Esophagus muscularis mucosa (tissue), 4 donors: ENCODE data around the gene ACAA1. TPM values are rescaled to one million over a fixed set of nuclear protein-coding genes. Genes with fewer than 3 reads are reported as not detected.

ENCODE experiments used
- DNase-seq: peaks from one replicate; pipeline ENCODE4 v3.0.0-alpha.2; 2017; ENCODE audit errors: extremely low spot score
- H3K27ac ChIP-seq, 4 donors: fragments of 200-600 bp; sonication (generic); replicated peaks in 1 of 4; 1 replicate in 3 of 4; 2 replicates in 1 of 4; pipeline ENCODE4 v1.5.1; 2016 to 2019; ENCODE audit warnings: mild to moderate bottlenecking in 1 of 4
- H3K27me3 ChIP-seq, 4 donors: fragments of 200-600 bp; sonication (generic); one replicate each; pipeline versions ENCODE4 v1.5.1 to v1.6.0; 2016 to 2019
- H3K36me3 ChIP-seq, 4 donors: fragments of 200-600 bp; sonication (generic); one replicate each; pipeline ENCODE4 v1.5.1; 2016 to 2019
- H3K4me1 ChIP-seq, 4 donors: fragments of 200-600 bp; sonication (generic); one replicate each; pipeline ENCODE4 v1.5.1; 2016 to 2019
- H3K4me3 ChIP-seq, 4 donors: fragments of 200-600 bp; sonication (generic); 1 replicate in 2 of 4; 2 replicates in 2 of 4; pipeline ENCODE4 v1.5.1; 2016 to 2019; ENCODE audit warnings: mild to moderate bottlenecking in 4 of 4, moderate library complexity in 1 of 4
- H3K9me3 ChIP-seq, 4 donors: fragments of 200-600 bp; sonication (generic); 1 replicate in 3 of 4; 2 replicates in 1 of 4; pipeline ENCODE4 v1.5.1; 2016 to 2019
- EP300 ChIP-seq: sonication (generic); formaldehyde crosslinking; IDR thresholded peaks from one replicate; pipeline ENCODE4 v1.6.1; 2017; ENCODE audit warnings: antibody characterized with exemption
- POLR2A ChIP-seq: fragments of 450-650 bp; IDR thresholded peaks from one replicate; pipeline ENCODE4 v1.6.1; 2017; ENCODE audit warnings: antibody characterized with exemption, moderate library complexity, mild to moderate bottlenecking, low read depth
- POLR2AphosphoS5 ChIP-seq, 2 donors: sonication (generic); formaldehyde crosslinking; IDR thresholded peaks; one replicate each; pipeline ENCODE4 v1.6.1; 2017; ENCODE audit warnings: antibody characterized with exemption in 2 of 2
- WGBS: methylation state at CpG from one replicate; pipeline ENCODE4 v1.1.5; 2018; 5-methylcytosine and 5-hydroxymethylcytosine counted together
- intact Hi-C: fragments of 100-400 bp; cut with DNase I; formaldehyde crosslinking; loops from one replicate; pipeline ENCODE4 v1.15.1; 2023
- total RNA-seq, 4 donors: library from RNA; depleted of rRNA; stranded (reverse); fragments of >200 nt; gene quantifications; one replicate each; pipeline versions ENCODE4 v1.1.0 to v1.2.1, GENCODE V29; 2016
- TF ChIP-seq, protein P1 (sequence below), 3 experiments: fragments of 200-600 bp in 2 of 3; fragments of 450-650 bp in 1 of 3; sonication (generic) in 2 of 3; IDR thresholded peaks; one replicate each; pipeline ENCODE4 v1.5.1; 2017 to 2019; ENCODE audit warnings: antibody characterized with exemption in 3 of 3, mild to moderate bottlenecking in 2 of 3, moderate library complexity in 1 of 3

The ACAA1 gene
- total RNA-seq, 4 donors from 2014 or later, result 31.3 to 49.4 (median 39.1) TPM

GRCh38 chr3:38097446-38098375 is 39.2 kb downstream of the ACAA1 start:
- H3K4me3 ChIP-seq, result no peak overlapping the region
- H3K9me3 ChIP-seq, result no peaks in the 10 kb centered on the region
- no peaks in the 10 kb centered on the region for H3K4me1 ChIP-seq
- H3K36me3 ChIP-seq, result no peaks in the 10 kb centered on the region
- H3K27me3 ChIP-seq, result no peaks in the 10 kb centered on the region
- DNase-seq, result no peak
- intact Hi-C loops, result no loop called here
- TF ChIP-seq EP300, result no peak
- 72% methylated on average over 14 of the region's 19 CpGs for WGBS
- H3K27ac ChIP-seq, result no peak overlapping the region

- intact Hi-C loops, result no loop called here
- TF ChIP-seq EP300 (no peak), POLR2AphosphoS5 (IDR thresholded peaks at IDR 0.05) (no peak), POLR2A (no peak)
- TF ChIP-seq, protein P1, sequence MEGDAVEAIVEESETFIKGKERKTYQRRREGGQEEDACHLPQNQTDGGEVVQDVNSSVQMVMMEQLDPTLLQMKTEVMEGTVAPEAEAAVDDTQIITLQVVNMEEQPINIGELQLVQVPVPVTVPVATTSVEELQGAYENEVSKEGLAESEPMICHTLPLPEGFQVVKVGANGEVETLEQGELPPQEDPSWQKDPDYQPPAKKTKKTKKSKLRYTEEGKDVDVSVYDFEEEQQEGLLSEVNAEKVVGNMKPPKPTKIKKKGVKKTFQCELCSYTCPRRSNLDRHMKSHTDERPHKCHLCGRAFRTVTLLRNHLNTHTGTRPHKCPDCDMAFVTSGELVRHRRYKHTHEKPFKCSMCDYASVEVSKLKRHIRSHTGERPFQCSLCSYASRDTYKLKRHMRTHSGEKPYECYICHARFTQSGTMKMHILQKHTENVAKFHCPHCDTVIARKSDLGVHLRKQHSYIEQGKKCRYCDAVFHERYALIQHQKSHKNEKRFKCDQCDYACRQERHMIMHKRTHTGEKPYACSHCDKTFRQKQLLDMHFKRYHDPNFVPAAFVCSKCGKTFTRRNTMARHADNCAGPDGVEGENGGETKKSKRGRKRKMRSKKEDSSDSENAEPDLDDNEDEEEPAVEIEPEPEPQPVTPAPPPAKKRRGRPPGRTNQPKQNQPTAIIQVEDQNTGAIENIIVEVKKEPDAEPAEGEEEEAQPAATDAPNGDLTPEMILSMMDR (IDR thresholded peaks at IDR 0.05), result no peak
- Histone ChIP-seq H3K27me3 (no peaks in the 10 kb centered on the region), H3K4me3 (no peak overlapping the region), H3K9me3 (no peaks in the 10 kb centered on the region), H3K36me3 (no peaks in the 10 kb centered on the region), H3K27ac (no peak overlapping the region), H3K4me1 (no peaks in the 10 kb centered on the region)
- DNase-seq, result no peak
- 84% methylated on average over 5 of the region's 6 CpGs for WGBS
Observed at GRCh38 chr3:38095669-38096483, 41.1 kb downstream of the ACAA1 start.

GRCh38 chr3:38094999-38095398 is 41.9 kb downstream of the ACAA1 start:
- Histone ChIP-seq H3K27ac (no peak overlapping the region), H3K27me3 (no peaks in the 10 kb centered on the region), H3K4me3 (no peak overlapping the region), H3K4me1 (no peaks in the 10 kb centered on the region), H3K9me3 (no peaks in the 10 kb centered on the region), H3K36me3 (no peaks in the 10 kb centered on the region)
- DNase-seq, result no peak
- intact Hi-C loops, result no loop called here
- WGBS, result 90% methylated on average over 3 of the region's 3 CpGs
- TF ChIP-seq POLR2AphosphoS5 (IDR thresholded peaks at IDR 0.05), result no peak
- TF ChIP-seq, protein P1 (IDR thresholded peaks at IDR 0.05), result no peak
- TF ChIP-seq EP300, result no peak
- no peak for TF ChIP-seq POLR2A

GRCh38 chr3:38090453-38090852 is 46.5 kb downstream of the ACAA1 start:
- no peak for DNase-seq
- no peak overlapping the region for H3K4me3 ChIP-seq
- no peak overlapping the region for H3K27ac ChIP-seq
- no peaks in the 10 kb centered on the region for H3K4me1 ChIP-seq
- intact Hi-C loops, result no loop called here
- H3K9me3 ChIP-seq, result peaks cover 0 to 10% (median 0%) of the 10 kb centered on the region in 4 donors
- TF ChIP-seq, protein P1 (IDR thresholded peaks at IDR 0.05), result no peak
- TF ChIP-seq POLR2AphosphoS5 (IDR thresholded peaks at IDR 0.05) (no peak), EP300 (no peak)
- no peaks in the 10 kb centered on the region for H3K36me3 ChIP-seq
- no peaks in the 10 kb centered on the region for H3K27me3 ChIP-seq
- 80% methylated on average over 3 of the region's 3 CpGs for WGBS

DNA sequence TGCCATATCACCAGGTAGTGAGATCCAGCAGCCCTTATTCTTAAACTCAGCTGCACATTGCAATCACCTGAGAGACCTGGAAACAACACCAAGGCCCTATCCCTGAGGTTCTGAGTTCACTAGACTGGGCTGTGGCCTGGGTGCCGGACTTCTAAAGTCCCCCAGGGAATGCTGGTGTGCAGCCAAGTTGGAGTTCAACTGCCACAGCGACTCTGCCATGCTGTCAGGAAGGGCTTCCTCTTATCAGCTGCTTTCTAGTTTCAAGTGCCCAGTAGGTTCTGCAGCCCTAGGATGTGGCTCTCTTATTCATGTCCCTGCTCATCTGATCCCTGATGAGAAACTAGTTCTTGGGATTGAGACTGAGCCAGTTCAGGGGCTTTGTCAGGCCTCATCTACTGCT is 47.8 kb downstream of the ACAA1 start:
- 94% methylated on average over 2 of the region's 2 CpGs for WGBS
- intact Hi-C loops, result no loop called here

More for the DNA sequence above, 47.8 kb downstream of the ACAA1 start:
- DNase-seq, result no peak
- peaks cover 0 to 21% (median 0%) of the 10 kb centered on the region in 4 donors for H3K9me3 ChIP-seq
- H3K27me3 ChIP-seq, result no peaks in the 10 kb centered on the region
- H3K27ac ChIP-seq, result no peak overlapping the region
- H3K4me3 ChIP-seq, result no peak overlapping the region
- no peaks in the 10 kb centered on the region for H3K36me3 ChIP-seq
- TF ChIP-seq EP300, result no peak
- TF ChIP-seq POLR2AphosphoS5 (IDR thresholded peaks at IDR 0.05), result no peak
- TF ChIP-seq, protein P1 (IDR thresholded peaks at IDR 0.05), result no peak
- TF ChIP-seq POLR2A, result no peak
- no peaks in the 10 kb centered on the region for H3K4me1 ChIP-seq
